DND-41 (cell line): ENCODE measurements around the gene UNC5C.

Experiments used
- CTCF ChIP-seq: IDR thresholded peaks from 2 replicates; pipeline ENCODE4 v1.5.1; 2012; ENCODE audit warnings: borderline replicate concordance, low read length, moderate library complexity, mild to moderate bottlenecking; ENCODE audit not compliant: poor library complexity, severe bottlenecking; ENCODE audit errors: extremely low read depth
- EZH2 ChIP-seq: IDR thresholded peaks from 3 replicates; pipeline ENCODE4 v1.6.1; 2012; ENCODE audit warnings: borderline replicate concordance, low read depth, mild to moderate bottlenecking, moderate library complexity, low read length, inconsistent platforms; ENCODE audit not compliant: severe bottlenecking

- TF ChIP-seq CTCF: no peak
- no peak for TF ChIP-seq EZH2
These were observed 260.2 kb downstream of the UNC5C start for GRCh38 chr4:95288552-95288951.
